GM21737 (cell line): ENCODE data around the gene BRD3.
A peak's percentile ranks its signal among the peaks of the same experiment; 100 is the strongest.

Source experiments
- ATAC-seq: cut with Tn5 transposase; IDR thresholded peaks from one replicate; pipeline ENCODE4 v1.9.1; 2021; ENCODE audit warnings: mild to moderate bottlenecking, moderate library complexity; ENCODE audit not compliant: unreplicated experiment

Gene BRD3

GRCh38 chr9:134025606-134026541 lies 42.0 kb downstream of the BRD3 start:
- ATAC-seq = peak; percentile 39

- peak; percentile 87 for ATAC-seq
Observed at GRCh38 chr9:134024828-134025605, 42.8 kb downstream of the BRD3 start, which contains the start of gene BRD3OS. Gene BRD3OS (plus strand): TSS chr9:134025481. CDS start chr9:134026748, 1,267 bp downstream.

DNA sequence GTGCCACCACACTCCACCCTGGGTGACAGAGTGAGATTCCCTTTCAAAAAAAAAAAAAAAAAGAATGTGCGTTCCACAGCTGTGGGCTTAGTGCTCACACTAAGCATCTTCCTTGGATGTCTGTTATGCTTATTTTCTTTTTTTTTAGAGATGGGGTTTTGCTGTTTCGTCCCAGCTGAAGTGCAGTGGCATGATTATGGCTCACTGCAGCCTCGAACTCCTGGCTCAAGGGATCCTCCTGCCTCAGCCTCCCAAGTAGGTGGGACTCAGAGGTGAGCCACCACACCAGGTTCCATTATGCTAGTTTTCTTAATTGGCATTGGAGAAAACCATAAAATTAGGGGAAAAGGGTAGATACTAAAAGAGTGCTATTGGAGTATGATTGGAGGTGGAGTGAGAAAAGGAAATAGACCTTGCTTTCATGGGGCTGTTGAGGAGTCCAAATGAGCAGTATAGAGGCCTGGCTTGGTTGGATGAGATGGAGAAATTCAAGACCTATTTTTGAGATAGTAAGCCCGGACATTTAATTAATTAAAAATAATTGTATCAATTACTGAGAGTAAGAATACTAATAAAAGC lies 43.5 kb downstream of the BRD3 start:
- no peak for ATAC-seq

- no peak for ATAC-seq
Observed at GRCh38 chr9:134014946-134015345, 52.9 kb downstream of the BRD3 start.

DNA sequence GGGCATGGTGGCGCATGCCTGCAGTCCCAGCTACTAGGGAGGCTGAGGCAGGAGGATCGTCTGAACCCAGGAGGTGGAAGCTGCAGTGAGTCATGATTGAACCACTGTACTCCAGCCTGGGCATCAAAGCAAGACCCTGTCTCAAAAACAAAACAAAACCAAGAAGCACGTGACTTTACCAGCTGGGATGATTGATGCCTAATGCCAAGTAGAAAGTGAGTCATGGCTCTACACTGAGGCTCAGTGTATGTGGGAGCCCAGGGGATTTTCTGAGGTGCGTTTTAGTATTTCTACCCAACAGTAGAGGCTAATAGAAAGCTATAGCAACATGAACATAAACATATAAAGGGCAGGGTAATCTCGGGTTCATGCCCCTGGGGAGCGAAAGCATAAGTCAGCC lies 56.4 kb downstream of the BRD3 start:
- no peak for ATAC-seq

GRCh38 chr9:134010310-134011173 lies 57.3 kb downstream of the BRD3 start:
- ATAC-seq = no peak

DNA sequence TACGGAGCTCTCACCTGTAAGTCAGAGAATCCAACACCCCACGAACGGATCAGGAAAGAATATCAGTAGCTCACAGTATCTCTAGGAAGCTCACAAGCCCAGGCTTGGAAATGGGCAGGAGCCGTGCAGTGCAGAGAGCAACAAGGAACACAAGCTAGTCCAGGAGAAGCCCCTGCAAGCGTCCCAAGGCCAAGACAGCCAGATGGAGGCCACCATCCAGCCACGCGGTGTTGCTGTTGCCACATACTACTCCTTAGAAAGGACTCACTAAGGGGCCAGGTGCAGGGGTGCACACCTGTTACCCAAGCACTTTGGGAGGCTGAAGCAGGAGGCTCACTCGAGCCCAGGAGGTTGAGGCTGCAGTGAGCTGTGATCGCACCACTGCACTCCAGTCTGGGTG lies 60.3 kb downstream of the BRD3 start:
- no peak for ATAC-seq

- no peak for ATAC-seq
Observed at GRCh38 chr9:134007150-134007549, 60.7 kb downstream of the BRD3 start.

- no peak for ATAC-seq
Observed at GRCh38 chr9:134005381-134005780, 62.4 kb downstream of the BRD3 start.

DNA sequence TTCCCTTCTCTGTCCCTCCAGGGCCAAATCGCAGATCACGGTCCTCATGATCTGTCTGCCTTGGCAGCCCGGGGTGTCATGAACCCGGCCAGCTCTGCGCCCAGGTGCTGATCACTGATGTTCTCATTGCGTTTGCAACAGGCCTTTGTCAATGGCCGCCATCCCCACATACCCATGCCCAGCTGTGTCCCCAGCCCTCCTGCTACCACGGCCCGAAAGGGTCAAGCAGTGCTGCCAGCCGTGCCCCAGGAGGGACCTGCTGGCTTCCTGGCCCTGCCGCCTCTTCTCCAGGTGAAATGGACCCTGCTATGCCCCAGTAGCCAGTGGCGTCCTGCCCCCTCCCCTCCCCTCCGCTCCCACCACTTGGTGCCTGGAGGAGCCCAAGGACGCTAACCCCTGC lies 62.9 kb downstream of the BRD3 start:
- no peak for ATAC-seq

GRCh38 chr9:134004131-134004873 lies 63.5 kb downstream of the BRD3 start:
- no peak for ATAC-seq

- ATAC-seq = no peak
Observed at GRCh38 chr9:134003237-134003636, 64.6 kb downstream of the BRD3 start.

DNA sequence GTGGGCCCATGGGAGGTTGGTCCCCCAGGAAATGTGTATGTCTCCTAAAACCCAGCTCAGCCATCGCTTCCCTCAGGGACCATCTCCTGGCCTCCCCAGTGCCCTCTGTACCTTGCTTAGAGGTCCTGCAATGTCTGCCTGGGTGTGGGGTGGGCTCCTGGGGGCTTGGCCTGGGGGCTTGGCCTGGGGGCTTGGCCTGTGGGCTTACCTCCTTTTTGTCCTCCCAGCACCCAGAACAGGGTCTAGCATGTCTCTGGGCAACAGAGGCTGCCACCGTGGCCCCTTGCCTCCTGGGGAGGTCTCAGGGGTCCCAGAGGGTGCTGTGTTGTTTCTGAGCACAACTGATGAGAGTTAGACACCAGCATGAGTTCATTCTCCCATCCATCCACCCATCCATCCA lies 65.0 kb downstream of the BRD3 start:
- no peak for ATAC-seq

DNA sequence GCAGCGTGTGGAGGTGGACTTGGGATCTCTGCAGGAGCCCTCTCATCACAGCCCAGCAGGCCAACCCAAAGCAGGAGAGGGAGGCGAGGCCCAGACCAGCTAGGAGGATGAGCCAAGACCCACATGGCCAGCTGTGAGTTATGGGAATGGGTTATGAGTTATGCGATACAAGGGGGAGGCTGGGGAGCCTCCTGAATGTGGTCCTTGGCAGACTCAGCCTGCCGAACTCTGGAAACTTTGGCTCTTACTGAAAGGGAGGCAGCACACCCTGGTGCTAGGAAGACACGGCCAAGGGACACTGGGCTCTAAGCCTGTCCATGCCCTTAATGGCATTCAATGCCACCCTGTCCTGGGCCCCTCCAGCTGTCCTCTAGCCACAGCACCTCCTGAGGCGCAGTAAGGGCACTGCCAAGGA lies 68.0 kb downstream of the BRD3 start:
- ATAC-seq = no peak

DNA sequence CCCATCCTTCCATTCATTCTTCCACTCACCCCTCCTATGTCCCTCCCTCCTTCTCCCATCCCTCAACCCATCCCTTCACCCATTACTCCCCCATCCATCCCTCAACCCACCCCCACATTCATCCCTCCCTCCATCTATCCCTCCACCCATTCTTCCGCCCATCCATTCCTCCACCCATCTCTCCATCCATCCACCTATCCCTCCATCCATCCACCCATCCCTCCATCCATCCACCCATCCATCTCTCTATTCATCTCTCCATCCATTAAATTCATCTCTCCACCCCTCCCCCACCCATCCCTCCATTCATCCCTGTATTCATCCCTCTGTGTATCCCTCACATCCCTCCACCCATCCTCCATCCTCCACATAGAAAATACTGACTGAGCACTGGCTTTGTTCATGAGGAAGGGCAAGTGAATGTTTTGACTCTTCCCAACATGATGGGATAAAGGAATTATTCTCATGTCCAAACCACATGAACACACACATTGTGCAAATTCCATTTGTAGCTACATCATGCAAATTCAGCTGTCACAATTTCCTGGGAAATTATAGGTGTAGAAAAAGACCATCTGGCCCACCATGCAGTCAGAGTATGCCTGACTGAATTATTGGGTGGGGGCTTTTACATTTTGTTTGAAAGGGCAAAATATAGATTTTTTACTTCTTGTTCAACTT lies 68.8 kb downstream of the BRD3 start:
- no peak for ATAC-seq

GRCh38 chr9:133997584-133997983 lies 70.2 kb downstream of the BRD3 start:
- no peak for ATAC-seq

DNA sequence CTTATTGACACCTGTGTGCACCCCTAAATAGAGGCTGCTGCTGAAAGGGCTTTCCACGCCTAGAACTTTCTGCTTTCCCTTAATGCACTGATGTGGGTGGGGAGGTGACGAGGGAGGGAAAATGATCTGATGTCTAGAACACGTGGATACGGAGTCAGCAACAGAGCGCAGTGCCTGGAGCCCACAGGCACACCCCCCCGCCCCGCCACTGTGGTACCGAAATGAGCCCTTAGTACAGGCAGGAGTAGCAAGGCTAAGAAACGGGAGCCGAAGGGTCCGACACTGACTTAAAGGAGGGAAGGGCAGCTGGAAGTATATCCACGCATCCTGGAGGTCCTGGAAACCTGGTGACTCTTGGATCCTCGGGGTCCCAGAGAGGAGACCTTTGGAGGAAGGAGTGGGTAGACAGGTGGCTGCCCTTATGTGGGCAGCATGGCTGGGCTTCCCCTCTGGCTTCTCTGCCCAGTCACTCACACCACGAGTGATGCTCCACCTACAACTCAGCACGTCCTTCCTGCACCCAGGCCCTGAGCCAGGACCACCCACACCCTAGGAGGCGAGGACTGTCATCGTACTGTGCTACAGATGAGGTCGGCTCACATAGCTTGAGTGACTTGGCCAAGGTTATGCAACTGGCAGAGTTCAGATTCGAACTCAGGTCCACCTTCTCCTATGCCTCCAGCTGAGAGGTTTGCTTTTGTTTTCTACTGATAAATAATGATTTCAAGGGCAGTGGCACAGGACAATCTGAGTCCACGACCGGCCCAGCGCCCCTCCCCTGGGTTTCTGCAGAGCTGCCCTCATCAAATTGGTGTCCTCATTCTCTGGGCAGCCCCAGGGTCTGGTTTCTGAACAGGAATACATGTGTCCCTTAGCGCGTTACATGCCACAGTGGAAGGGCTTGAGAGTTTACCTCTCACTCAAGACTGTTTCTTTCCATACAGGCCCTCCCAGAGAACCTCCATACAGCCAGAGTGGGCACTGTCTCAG lies 71.0 kb downstream of the BRD3 start:
- no peak for ATAC-seq
